DOHH2 (cell line): ENCODE measurements around the gene SMIM10L2A.

ENCODE experiments used
- H3F3A ChIP-seq: fragments of 200-600 bp; sonication (generic), shearing (Covaris generic); 2 replicates; pipeline ENCODE4 v1.6.0; 2016; ENCODE audit warnings: antibody characterized with exemption, mild to moderate bottlenecking; ENCODE audit not compliant: control insufficient read depth, insufficient read depth
- H3K27ac ChIP-seq: fragments of 200-600 bp; sonication (generic); 2 replicates; pipeline ENCODE4 v1.5.1; 2014; ENCODE audit warnings: low read depth, mild to moderate bottlenecking, low read length, moderate library complexity
- H3K27me3 ChIP-seq: fragments of 200-600 bp; sonication (generic); 2 replicates; pipeline ENCODE4 v1.6.1; 2014; ENCODE audit warnings: mild to moderate bottlenecking, low read length, mixed read lengths; ENCODE audit not compliant: control insufficient read depth
- H3K36me3 ChIP-seq: fragments of 200-600 bp; sonication (generic); 2 replicates; pipeline ENCODE4 v1.6.1; 2014; ENCODE audit warnings: mild to moderate bottlenecking, low read length, moderate library complexity, mixed read lengths; ENCODE audit not compliant: control insufficient read depth
- H3K4me1 ChIP-seq: fragments of 200-600 bp; sonication (generic); 2 replicates; pipeline ENCODE4 v1.6.1; 2014; ENCODE audit warnings: mild to moderate bottlenecking, low read length, mixed read lengths; ENCODE audit not compliant: control insufficient read depth
- H3K4me2 ChIP-seq: fragments of 200-600 bp; sonication (generic); 2 replicates; pipeline ENCODE4 v1.6.0; 2014; ENCODE audit warnings: mild to moderate bottlenecking, low read length, moderate library complexity
- H3K4me3 ChIP-seq: fragments of 200-600 bp; sonication (generic); 2 replicates; pipeline ENCODE4 v1.5.1; 2014; ENCODE audit warnings: mild to moderate bottlenecking, low read length, mixed read lengths
- H3K79me2 ChIP-seq: fragments of 200-600 bp; sonication (generic); 2 replicates; pipeline ENCODE4 v1.6.1; 2014; ENCODE audit warnings: mild to moderate bottlenecking, low read length, mixed read lengths; ENCODE audit not compliant: control insufficient read depth
- H3K9me2 ChIP-seq: fragments of 200-600 bp; sonication (generic); replicated peaks from 2 replicates; pipeline ENCODE4 v1.6.1; 2014; ENCODE audit warnings: mild to moderate bottlenecking, low read length, mixed read lengths; ENCODE audit not compliant: control insufficient read depth
- H3K9me3 ChIP-seq: fragments of 200-600 bp; sonication (generic); 2 replicates; pipeline ENCODE4 v1.6.1; 2014; ENCODE audit warnings: antibody characterized with exemption, low read length, mixed read lengths; ENCODE audit not compliant: control insufficient read depth, insufficient read depth
- H4K20me1 ChIP-seq: fragments of 200-600 bp; sonication (generic); 2 replicates; pipeline ENCODE4 v1.6.0; 2014; ENCODE audit warnings: low read depth, mild to moderate bottlenecking, antibody characterized with exemption, low read length, moderate library complexity; ENCODE audit not compliant: control insufficient read depth, insufficient read depth
- EZH2phosphoT487 ChIP-seq: fragments of 200-600 bp; sonication (generic); IDR thresholded peaks from 2 replicates; pipeline ENCODE4 v1.6.1; 2017; ENCODE audit warnings: borderline replicate concordance, mild to moderate bottlenecking, antibody characterized with exemption, low read length, moderate library complexity, mixed read lengths
- TF ChIP-seq, protein P1 (sequence below): fragments of 200-600 bp; sonication (generic); IDR thresholded peaks from one replicate; pipeline ENCODE4 v1.5.1; 2014; ENCODE audit warnings: antibody characterized with exemption, mild to moderate bottlenecking, low read depth, low read length; ENCODE audit not compliant: poor library complexity, severe bottlenecking

SMIM10L2A gene

DNA sequence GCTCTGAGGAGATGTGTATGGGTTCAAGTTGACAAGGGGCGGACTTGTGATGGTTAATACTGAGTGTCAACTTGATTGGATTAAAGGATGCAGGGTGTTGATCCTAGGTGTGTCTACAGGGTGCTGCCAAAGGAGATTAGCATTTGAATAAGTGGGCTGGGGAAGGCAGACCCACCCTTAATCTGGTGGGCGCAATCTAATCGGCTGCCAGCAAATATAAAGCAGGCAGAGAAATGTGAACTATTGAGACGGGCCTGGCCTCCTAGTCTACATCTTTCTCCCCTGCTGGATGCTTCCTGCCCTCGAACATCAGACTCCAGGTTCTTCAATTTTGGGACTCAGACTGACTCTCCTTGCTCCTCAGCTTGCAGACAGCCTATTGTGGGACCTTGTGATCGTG is 26.7 kb upstream of the SMIM10L2A start:
- no peaks in the 10 kb centered on the region for H3F3A ChIP-seq
- TF ChIP-seq, protein P1, sequence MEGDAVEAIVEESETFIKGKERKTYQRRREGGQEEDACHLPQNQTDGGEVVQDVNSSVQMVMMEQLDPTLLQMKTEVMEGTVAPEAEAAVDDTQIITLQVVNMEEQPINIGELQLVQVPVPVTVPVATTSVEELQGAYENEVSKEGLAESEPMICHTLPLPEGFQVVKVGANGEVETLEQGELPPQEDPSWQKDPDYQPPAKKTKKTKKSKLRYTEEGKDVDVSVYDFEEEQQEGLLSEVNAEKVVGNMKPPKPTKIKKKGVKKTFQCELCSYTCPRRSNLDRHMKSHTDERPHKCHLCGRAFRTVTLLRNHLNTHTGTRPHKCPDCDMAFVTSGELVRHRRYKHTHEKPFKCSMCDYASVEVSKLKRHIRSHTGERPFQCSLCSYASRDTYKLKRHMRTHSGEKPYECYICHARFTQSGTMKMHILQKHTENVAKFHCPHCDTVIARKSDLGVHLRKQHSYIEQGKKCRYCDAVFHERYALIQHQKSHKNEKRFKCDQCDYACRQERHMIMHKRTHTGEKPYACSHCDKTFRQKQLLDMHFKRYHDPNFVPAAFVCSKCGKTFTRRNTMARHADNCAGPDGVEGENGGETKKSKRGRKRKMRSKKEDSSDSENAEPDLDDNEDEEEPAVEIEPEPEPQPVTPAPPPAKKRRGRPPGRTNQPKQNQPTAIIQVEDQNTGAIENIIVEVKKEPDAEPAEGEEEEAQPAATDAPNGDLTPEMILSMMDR = no peak
- no peak for TF ChIP-seq EZH2phosphoT487
- H4K20me1 ChIP-seq = no peaks in the 10 kb centered on the region
- no peaks in the 10 kb centered on the region for H3K36me3 ChIP-seq
- H3K9me2 ChIP-seq = no peaks in the 10 kb centered on the region
- no peak overlapping the region for H3K4me2 ChIP-seq
- H3K4me1 ChIP-seq = no peaks in the 10 kb centered on the region
- H3K27ac ChIP-seq = no peak overlapping the region
- no peaks in the 10 kb centered on the region for H3K79me2 ChIP-seq
- H3K27me3 ChIP-seq = no peaks in the 10 kb centered on the region
- no peak overlapping the region for H3K4me3 ChIP-seq
- no peaks in the 10 kb centered on the region for H3K9me3 ChIP-seq

DNA sequence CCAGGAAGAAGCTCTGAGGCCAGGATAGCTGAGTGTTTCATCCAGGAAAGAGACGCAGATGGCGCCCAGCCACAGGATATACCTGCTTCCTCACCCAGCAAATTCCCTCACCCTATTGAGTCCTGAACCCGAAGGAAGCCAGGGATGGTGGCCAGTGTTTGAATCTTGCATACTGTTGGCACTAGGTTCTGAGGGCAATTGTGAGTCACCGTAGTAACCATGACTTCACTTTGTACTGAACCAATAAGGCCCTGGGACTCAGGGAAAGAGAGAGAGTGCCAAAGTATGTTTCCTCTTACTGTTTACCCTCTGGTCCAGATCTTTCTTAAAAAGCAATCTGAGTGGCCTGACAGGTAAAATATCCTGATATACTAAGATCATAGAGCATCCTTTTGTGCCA is 25.6 kb upstream of the SMIM10L2A start:
- no peaks in the 10 kb centered on the region for H3K27me3 ChIP-seq
- TF ChIP-seq EZH2phosphoT487 = no peak
- TF ChIP-seq, protein P1 = no peak
- H3K4me3 ChIP-seq = no peak overlapping the region
- H3K9me2 ChIP-seq = no peaks in the 10 kb centered on the region
- no peaks in the 10 kb centered on the region for H3K79me2 ChIP-seq
- H3F3A ChIP-seq = no peaks in the 10 kb centered on the region
- H3K36me3 ChIP-seq = no peaks in the 10 kb centered on the region
- H3K4me1 ChIP-seq = no peaks in the 10 kb centered on the region
- no peak overlapping the region for H3K4me2 ChIP-seq
- H3K27ac ChIP-seq = no peak overlapping the region
- H4K20me1 ChIP-seq = no peaks in the 10 kb centered on the region
- no peaks in the 10 kb centered on the region for H3K9me3 ChIP-seq

DNA sequence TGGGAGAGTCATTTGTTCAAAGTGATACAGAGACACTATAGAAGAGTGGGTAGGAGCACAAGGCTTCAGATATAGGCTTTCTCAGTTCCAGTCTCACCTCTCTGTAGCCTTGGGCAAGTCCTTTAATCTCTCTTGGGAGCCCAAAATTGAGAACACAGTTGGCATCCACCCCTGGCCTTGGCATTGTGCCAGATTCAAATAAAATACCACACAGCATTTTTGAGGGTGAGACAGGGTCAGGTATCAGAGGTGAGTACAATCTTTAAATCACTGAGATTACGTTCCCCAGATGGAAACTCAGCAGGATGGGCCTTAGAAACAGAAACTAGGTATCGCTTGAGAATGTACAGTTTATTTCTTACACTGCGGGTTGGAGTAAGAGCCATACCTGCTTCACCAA is 25.2 kb upstream of the SMIM10L2A start:
- H3K4me2 ChIP-seq = no peak overlapping the region
- no peaks in the 10 kb centered on the region for H3K9me3 ChIP-seq
- H3F3A ChIP-seq = no peaks in the 10 kb centered on the region
- no peaks in the 10 kb centered on the region for H3K9me2 ChIP-seq
- H3K27ac ChIP-seq = no peak overlapping the region
- H3K4me3 ChIP-seq = no peak overlapping the region
- H3K27me3 ChIP-seq = no peaks in the 10 kb centered on the region
- no peaks in the 10 kb centered on the region for H3K4me1 ChIP-seq
- TF ChIP-seq EZH2phosphoT487 = no peak
- TF ChIP-seq, protein P1 = no peak
- no peaks in the 10 kb centered on the region for H4K20me1 ChIP-seq
- H3K79me2 ChIP-seq = no peaks in the 10 kb centered on the region
- H3K36me3 ChIP-seq = no peaks in the 10 kb centered on the region

DNA sequence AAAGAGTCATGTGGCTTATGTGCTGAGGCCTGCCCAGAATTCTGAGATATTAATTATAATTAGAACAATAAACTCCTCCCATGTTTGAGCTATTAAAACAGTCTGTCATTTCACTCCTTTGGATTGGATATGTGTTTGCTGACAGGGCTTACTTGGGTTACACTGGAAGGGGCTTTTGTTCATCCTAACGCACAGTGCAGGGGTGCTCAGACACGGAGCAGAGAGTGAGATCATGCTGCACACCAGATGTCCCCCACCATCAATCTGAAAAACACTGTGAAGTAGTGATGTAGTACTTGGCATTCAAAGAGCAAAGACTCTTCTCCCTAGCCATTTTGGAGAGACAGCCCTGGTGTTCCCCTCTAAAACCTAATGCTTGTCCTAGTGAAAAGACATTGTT is 24.1 kb upstream of the SMIM10L2A start:
- H3K9me3 ChIP-seq = no peaks in the 10 kb centered on the region

More for the DNA sequence above, 24.1 kb upstream of the SMIM10L2A start:
- H3K27ac ChIP-seq = no peak overlapping the region
- no peak overlapping the region for H3K4me3 ChIP-seq
- no peaks in the 10 kb centered on the region for H3K36me3 ChIP-seq
- H3K27me3 ChIP-seq = no peaks in the 10 kb centered on the region
- H3K4me2 ChIP-seq = no peak overlapping the region
- H3F3A ChIP-seq = no peaks in the 10 kb centered on the region
- no peaks in the 10 kb centered on the region for H4K20me1 ChIP-seq
- no peaks in the 10 kb centered on the region for H3K4me1 ChIP-seq
- no peaks in the 10 kb centered on the region for H3K79me2 ChIP-seq
- TF ChIP-seq, protein P1 = no peak
- no peak for TF ChIP-seq EZH2phosphoT487
- H3K9me2 ChIP-seq = no peaks in the 10 kb centered on the region
